GM19372 (cell line): ENCODE results near the gene PRKAG2.

Experiments used
- ATAC-seq: cut with Tn5 transposase; IDR thresholded peaks from one replicate; pipeline ENCODE4 v1.9.1; 2021; ENCODE audit warnings: mild to moderate bottlenecking, low read depth, moderate library complexity; ENCODE audit not compliant: unreplicated experiment

PRKAG2 gene

DNA sequence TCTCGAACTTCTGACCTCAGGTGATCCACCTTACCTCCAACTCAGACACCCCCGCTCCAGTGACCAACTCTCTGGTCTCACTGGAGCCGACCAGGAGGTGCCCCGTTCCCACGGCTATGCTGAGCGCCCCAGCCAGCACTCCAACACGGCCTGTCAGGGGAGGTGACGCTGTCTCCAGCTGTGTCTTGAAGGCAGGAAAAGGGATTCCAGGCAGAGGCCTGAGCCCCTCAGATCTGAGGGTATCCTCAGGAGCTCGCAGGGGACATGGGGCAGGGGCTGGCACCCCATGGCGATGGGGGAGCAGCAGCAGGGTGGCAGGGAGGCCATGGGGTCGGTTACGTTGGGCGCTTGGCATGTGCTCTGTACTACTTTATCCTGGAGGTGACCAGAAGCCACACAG is 262.9 kb downstream of the PRKAG2 start:
- ATAC-seq: no peak

GRCh38 chr7:151611878-151612277 is 265.0 kb downstream of the PRKAG2 start:
- no peak for ATAC-seq

DNA sequence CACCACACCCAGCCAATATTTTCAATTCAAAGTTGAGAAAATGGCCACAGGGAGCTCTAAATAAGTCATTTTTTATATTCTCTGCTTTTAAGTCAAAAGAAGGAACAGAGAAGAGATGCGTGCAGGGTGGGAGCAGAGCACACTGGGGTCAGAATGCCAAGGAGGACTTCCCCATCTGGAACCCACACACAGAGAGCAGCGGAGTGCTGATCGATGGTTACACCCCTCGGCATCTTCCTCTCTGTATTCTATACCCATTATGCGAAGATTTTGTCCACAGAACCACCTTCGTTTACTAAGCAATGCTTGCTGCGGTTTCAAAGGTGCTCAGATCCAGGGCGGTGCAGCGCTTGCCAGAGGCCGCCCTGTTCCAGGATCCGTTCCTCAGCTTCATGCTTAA is 265.9 kb downstream of the PRKAG2 start:
- no peak for ATAC-seq

DNA sequence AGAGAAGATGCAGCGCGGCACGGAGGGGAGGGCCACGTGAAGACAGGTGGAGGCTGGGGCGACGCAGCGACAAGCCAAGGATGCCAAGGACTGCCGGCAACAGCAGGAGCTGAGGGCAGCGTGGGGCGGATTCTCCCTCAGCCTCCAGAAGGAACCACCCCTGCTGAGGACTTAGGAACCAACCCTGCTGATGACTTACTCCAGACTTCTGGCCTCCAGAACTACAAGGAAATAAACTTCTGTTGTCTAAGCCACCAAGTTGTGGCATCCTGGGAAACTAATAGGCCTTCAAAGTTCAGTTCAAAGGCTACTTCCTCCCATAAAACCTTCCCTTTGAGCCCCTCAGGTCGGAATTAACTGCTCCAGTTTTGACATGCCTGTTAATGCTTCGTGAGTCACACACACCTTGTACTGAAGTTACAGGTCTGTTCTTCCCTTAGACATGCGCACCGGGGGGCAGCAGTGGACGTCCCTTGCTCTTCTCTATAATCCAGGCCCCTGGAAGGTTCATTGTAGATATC is 268.8 kb downstream of the PRKAG2 start:
- ATAC-seq: no peak

DNA sequence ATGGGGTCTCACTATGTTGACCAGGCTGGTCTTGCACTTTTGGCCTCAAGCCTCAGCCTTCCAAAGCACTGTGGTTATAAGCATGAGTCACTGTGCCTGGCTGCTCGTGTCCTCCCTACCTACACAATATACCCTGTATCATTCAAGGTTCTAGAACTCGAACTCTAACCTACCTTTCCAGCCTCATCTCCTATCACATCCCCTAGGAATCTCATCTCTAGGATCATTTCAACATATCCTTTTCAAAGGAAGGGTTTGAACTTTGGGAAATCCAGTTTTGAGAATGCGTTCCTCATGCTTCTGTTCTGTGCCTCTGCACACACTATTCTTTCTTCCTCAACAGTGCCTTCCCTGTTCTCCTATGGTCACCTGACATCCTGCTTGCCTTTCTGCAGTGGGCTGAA is 269.4 kb downstream of the PRKAG2 start:
- ATAC-seq: no peak

DNA sequence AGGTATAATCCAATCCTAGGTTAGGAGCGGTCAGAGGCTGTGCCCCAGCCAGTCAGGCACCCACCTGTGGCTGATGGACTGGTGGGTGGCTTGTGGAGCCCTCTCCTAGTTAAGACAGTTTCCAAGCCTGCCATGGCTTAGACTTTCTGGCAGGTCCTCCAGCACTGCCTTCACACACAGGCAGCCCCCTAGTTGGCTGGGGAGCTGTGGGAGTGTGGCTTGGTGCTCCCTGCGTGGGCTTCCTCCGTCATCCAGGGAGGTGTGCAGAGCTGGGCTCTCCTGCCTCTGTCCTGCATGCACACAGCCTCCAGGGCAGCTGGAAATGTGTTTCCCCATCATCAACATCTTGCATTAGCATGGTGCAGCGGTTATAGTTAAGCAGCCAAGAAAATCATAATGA is 273.0 kb downstream of the PRKAG2 start:
- no peak for ATAC-seq

DNA sequence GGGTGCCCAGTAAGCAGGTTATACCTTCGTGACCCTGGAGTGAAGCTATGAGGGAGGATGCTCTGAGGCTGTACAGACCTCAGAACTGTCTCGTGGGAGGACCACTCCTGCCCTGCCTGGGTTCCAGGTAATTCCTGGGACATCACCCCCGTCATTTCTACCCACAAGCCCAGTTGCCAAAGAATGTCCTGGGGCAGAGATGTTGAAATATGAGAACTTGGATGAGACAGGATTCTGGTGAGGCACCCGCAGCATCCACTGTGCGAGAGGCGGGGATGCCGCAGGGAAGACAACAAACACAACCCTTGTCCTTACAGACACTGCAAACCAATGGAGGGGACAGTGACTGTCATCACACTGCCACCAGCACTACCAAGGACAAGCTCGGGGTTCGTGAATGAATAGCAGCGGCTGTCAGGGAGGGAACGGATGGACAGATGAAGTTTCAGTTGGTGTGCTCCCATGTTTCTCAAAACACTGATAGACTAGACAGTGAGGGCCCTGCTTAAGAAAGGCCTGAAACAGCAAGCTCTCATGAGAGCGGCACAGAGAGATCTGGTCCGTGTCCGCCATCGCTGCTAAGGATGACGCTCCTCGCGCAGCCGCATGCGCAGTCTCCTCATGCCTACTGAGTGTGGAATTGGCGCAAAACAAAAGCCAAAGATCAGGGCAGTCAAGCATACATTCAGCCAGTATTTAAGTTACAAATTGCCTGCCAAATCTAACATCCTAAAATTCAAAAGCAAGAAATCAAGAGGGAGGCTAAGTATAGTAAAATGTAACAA is 275.2 kb downstream of the PRKAG2 start:
- ATAC-seq: no peak

DNA sequence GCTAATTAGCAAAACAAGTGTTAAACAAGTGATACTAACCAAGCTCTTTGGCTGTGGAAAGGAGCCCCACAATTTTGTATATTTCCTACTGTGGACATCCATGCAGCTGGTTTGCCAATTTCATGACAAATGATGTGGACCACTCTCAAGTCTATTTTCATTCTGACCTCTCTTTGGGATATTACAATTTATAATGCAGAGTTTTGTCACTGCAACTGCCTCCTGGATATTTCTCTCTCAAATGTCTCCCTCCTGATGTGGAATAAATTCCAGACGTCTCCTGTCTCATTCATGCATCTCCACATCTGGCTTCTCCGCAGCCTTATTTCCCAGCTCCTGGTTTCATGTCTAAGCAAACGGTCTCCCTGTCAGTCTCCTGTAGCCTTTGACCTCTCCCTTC is 276.6 kb downstream of the PRKAG2 start:
- ATAC-seq: no peak

DNA sequence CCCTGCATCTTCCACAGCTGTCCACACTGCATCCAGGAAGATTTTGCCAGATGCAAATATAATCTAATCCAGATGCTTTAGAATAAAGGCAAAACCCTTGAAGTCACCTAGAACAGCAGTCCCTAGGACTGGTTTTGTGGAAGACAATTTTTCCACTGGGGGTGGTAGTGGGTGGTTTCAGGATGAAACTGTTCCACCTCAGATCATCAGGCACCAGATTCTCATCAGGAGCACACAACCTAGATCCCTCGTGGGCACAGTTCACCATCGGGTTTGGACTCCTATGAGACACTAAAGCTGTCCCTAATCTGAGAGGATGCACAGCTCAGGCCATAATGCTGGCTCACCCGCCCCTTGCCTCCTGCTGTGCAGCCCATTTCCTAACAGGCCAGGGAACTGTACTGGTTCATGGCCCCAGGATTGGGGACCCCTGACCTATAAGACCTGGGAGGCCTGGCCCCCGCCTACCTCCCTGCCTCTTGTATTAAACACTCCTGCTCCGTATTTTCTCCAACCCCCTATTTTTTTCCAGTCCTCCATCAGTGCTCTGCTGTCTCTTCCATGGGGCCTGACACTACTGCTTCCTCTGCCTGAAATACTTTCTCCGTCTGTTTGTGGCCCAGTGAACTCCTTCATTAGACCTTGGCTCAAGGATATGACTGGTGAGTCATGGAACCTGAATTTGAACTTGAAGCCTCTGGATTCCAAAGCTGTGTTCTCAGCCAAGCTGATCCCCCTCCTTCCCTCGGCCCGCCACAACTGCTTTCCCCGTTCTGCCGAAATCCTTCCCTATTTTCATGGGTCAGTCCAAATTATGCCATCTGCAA is 277.3 kb downstream of the PRKAG2 start:
- no peak for ATAC-seq

- no peak for ATAC-seq
Measured at GRCh38 chr7:151597541-151598444, 279.1 kb downstream of the PRKAG2 start.

DNA sequence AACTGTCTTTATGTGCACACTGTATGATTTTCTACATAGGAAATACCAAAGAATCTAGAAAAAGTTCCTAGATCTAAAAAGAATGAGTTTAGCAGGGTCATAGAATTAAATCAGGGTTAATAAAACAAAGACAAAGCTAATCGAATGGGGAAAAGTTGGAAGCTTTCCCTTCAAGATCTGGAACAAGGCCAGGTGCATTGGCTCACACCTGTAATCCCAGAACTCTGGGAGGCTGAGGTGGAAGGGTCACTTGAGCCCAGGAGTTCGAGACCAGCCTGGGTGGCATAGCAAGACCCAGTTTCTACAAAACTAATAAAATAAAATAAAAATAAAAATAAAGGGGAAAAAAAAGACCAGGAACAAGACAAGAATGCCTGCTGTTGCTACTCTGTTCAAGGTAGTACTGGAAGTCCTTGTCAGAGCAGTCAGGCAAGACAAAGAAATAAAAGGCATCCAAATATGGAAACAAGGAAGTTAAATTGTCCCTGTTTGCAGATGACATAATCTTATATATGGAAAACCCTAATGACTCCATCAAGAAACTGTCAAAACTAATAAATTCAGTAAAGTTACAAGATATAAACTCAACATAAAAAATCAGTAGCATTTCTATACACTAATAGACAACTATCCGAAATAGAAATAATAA is 281.1 kb downstream of the PRKAG2 start:
- ATAC-seq: no peak

- ATAC-seq: no peak
Measured at GRCh38 chr7:151592868-151593486, 283.9 kb downstream of the PRKAG2 start.

- no peak for ATAC-seq
Measured at GRCh38 chr7:151592330-151592729, 284.6 kb downstream of the PRKAG2 start.

DNA sequence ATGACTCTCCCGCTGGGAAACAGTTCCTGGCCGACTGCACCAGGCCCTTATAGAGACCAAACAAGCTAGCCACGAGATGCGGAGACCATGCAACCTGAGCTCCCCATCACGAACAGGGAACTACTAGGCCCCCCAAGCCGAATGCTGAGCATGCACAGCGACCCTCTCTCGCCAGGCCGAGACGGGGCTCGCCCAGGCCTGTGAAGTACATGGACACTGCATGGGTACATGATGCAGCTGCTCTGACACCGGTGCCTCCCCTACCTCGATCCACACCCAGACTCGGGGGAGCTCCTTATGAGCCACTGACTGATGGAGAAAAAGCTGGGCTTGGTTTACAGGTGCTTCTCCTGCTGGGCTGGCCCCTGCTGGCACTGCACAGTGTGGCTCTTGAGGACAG is 285.0 kb downstream of the PRKAG2 start:
- no peak for ATAC-seq

DNA sequence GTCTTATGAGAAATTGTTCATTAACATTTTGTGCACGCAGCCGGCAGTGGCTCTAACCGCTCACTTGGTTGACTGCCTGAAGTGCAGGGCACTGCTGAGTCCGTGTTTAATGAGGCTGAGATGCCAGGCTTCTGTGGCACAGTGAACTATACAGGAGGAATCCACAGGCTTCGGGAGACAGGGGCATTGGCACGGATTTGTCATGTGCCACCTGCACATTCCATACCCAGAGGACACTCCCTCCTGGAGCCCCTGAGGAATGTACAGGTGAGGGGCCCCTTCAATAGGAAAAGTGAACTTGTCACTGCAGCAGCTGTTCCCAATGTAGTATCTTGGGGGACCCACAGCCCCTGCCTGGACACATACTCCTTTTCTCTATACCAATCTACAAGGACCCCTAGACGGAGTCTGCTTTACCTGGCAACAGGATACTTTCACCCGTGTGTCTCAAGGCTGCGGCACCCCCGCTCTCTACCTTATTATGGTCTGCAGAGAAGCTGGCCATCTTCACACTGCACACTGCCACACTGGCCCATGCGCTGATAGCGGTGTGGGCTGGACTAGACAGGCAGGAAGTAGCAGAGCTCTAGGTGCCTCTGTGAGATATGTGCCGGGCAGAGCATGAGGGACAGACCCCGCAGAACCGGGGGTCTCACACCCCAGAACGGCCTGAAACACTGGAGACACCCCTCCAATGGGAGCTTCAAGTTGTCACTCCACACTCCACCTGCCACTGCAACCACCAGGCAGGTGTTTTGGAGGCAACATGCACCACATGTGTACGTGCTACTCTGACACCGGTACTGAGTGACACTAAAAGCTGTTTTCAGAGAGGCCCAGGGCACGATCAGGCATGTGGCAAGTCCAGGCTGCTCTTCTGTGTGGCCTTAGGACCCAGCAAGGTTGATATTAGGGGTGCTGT is 285.8 kb downstream of the PRKAG2 start:
- ATAC-seq: no peak

DNA sequence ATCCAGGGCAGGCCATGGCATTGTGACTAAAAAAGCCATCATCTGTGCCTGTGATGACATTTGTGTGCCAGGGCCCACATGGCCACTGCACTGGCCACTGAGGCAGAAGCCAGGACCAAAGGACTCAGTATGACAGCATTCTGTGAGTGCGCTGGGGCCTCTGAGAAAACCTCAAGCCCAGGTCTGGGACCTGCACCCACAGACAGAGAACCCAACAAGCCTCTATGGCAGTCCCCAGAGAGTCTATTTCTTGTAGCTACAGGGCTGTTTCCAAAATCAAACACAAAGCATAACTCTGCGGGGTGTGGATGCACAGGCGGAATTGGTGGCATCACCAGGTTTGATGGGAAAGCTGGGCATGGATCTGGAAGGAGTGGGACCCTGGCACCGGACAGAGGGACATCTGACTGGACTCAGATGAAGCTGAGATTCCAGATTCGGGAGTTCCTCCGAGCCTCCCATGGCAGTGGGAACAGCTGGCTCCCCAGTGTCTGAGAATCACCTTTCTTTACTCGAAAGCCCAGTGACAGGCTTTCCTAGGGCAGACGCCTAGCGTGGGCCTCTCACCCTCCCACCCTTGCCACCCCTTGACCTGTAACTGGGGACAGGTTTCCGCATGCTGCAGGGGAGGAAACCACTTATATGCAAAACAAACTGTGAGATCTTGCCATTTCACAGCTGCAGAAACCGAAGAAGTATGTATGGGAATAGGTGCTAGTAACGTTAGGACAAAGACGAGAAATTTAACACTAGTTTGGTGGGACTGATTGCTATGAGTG is 286.7 kb downstream of the PRKAG2 start:
- no peak for ATAC-seq

GRCh38 chr7:151588982-151589381 is 287.9 kb downstream of the PRKAG2 start:
- no peak for ATAC-seq
